Peyer's patch (tissue), 4 donors: ENCODE data around the gene SPAAR. TPM values are rescaled to one million over a fixed set of nuclear protein-coding genes. Genes with fewer than 3 reads are reported as not detected.

ENCODE experiments used
- DNase-seq, 3 donors: peaks; one replicate each; pipeline ENCODE4 v3.0.0-alpha.2; 2017 to 2019
- H3K27ac ChIP-seq, 4 donors: fragments of 200-600 bp; sonication (generic); one replicate each; pipeline ENCODE4 v1.5.1; 2016 to 2019
- H3K27me3 ChIP-seq, 2 donors: fragments of 200-600 bp; sonication (generic); one replicate each; pipeline ENCODE4 v1.5.1; 2019
- H3K36me3 ChIP-seq, 3 donors: fragments of 200-600 bp; sonication (generic); one replicate each; pipeline ENCODE4 v1.5.1; 2016 to 2019
- H3K4me1 ChIP-seq, 4 donors: fragments of 200-600 bp; sonication (generic); one replicate each; pipeline ENCODE4 v1.5.1; 2016 to 2019
- H3K4me3 ChIP-seq, 4 donors: fragments of 200-600 bp; sonication (generic); 1 replicate in 3 of 4; 2 replicates in 1 of 4; pipeline ENCODE4 v1.5.1; 2016 to 2019; ENCODE audit warnings: mild to moderate bottlenecking in 1 of 4
- H3K9me3 ChIP-seq, 4 donors: fragments of 200-600 bp; sonication (generic); one replicate each; pipeline ENCODE4 v1.5.1; 2016 to 2019; ENCODE audit warnings: mild to moderate bottlenecking in 1 of 4
- CTCF ChIP-seq, 6 experiments: fragments of 450-650 bp in 4 of 6; fragments of 200-600 bp in 2 of 6; sonication (generic) in 1 of 6; IDR thresholded peaks; one replicate each; pipeline ENCODE4 v1.5.1; 2017 to 2019; ENCODE audit warnings: antibody characterized with exemption in 6 of 6, mild to moderate bottlenecking in 3 of 6, moderate library complexity in 1 of 6
- POLR2A ChIP-seq, 2 donors: fragments of 450-650 bp; IDR thresholded peaks; one replicate each; pipeline ENCODE4 v1.5.1; 2017; ENCODE audit warnings: antibody characterized with exemption in 2 of 2, mild to moderate bottlenecking in 2 of 2, moderate library complexity in 2 of 2
- total RNA-seq, 4 donors: library from RNA; depleted of rRNA; stranded (reverse); fragments of >200 nt; gene quantifications; one replicate each; pipeline ENCODE4 v1.1.0, GENCODE V29; 2016

Gene SPAAR
- total RNA-seq, 4 donors from 2014 or later = 0.88 to 17.3 TPM; not detected in 2

- Histone ChIP-seq H3K9me3 (no peaks in the 10 kb centered on the region), H3K27me3 (no peaks in the 10 kb centered on the region), H3K4me3 (no peak overlapping the region), H3K36me3 (no peaks in the 10 kb centered on the region), H3K27ac (peak overlapping the region in 3 of 4 donors; percentile 40 to 81 (median 58)), H3K4me1 (peaks cover 0 to 72% (median 4%) of the 10 kb centered on the region in 4 donors)
- TF ChIP-seq CTCF (IDR thresholded peaks at IDR 0.05) (no peak), POLR2A (IDR thresholded peaks at IDR 0.05) (no peak)
- no peak for DNase-seq
Measured at GRCh38 chr9:35918780-35919179, 9.5 kb downstream of the SPAAR start.

DNA sequence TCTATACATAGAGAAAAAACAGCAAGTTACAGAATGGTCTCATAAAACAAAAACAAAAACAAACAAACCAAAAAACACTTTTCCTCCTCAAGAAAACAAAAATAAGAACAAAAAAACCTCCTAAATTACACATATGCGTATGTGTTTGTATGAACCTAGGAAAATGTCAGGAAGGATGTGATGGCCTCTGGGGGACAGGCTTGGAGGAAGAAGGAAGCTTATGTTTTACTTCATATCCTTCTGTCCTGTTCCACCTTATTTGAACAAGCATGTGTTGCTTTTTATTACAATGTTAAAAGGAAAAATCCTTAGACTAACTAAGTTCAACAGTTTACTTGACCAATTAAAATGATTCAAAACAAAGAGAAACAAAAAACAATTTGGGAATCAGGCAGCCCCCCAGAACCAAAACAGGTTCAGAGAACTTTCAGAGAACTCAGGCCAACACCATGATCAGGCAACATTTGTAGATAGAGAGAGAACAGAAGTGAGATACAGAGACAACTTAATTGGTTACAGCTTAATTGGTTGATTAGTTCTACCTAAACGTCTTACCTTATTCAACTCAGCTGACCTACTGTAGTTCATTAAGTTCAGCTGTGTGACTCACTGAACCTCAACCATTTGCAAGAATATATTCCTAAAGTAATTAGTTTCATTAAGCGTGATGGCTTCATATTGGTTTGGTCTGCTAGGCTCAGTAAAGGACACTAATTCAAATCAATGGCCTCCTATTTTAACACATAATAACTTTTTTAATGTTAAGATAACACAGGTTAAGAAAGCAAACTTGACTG, 10.1 kb downstream of the SPAAR start:
- no peaks in the 10 kb centered on the region for H3K9me3 ChIP-seq
- peak overlapping the region in 3 of 4 donors; percentile 40 to 81 (median 58) for H3K27ac ChIP-seq
- peaks cover 0 to 75% (median 4%) of the 10 kb centered on the region in 4 donors for H3K4me1 ChIP-seq
- no peaks in the 10 kb centered on the region for H3K36me3 ChIP-seq
- no peak overlapping the region for H3K4me3 ChIP-seq
- DNase-seq = no peak
- no peak for TF ChIP-seq POLR2A (IDR thresholded peaks at IDR 0.05)
- TF ChIP-seq CTCF (IDR thresholded peaks at IDR 0.05) = no peak
- H3K27me3 ChIP-seq = no peaks in the 10 kb centered on the region

DNA sequence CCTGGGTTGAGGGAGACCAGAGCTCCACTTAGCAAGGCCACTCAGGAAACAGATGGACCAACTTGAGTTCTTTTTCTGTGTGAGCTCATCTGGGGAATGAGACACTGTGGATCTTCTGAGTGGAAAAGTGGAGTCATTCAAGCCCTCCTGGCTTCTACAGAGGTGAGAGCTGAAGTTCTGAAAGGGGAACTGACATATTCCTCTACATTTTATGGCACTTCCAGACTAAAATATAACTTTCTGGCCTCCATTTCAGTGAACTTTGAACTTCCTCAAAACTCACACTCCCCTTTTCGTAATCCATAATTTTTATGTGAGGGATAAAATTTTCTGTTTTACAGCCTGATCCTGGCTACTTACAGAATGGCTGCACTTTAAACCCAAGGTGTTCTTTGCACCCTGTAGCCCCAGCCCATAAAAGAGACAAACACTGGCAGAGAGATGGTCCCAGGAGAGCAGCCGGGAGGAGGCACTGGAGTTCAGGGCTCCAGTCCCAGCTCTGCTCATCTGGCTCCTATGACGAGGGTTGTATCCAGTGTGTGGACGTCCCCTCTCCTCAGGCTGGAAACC, 10.8 kb downstream of the SPAAR start:
- peak in 2 of 3 donors; percentile 77 to 80 for DNase-seq
- Histone ChIP-seq H3K4me1 (peaks cover 0 to 68% (median 4%) of the 10 kb centered on the region in 4 donors), H3K36me3 (no peaks in the 10 kb centered on the region), H3K27me3 (no peaks in the 10 kb centered on the region), H3K27ac (peak overlapping the region in 3 of 4 donors; percentile 48 to 81 (median 58)), H3K9me3 (no peaks in the 10 kb centered on the region), H3K4me3 (no peak overlapping the region)
- no peak for TF ChIP-seq POLR2A (IDR thresholded peaks at IDR 0.05)
- peak in 3 of 6 experiments; percentile 44 to 70 (median 52) for TF ChIP-seq CTCF (IDR thresholded peaks at IDR 0.05)

DNA sequence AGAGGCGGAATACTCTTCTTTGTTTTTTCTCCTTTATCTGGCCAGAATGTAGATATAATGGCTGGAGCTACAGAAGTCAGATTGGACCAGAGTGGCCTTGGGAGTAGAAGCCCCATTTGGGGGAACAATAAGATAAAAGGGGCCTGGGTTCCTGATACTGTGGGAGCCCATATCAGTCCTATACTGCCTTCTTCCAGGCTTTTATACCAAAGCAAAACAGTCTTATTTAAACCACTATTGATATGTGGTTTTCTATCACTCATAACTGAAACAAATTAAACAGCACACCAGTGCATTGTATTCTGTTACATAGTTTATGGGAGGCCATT, 14.3 kb downstream of the SPAAR start:
- no peak for DNase-seq
- TF ChIP-seq POLR2A (IDR thresholded peaks at IDR 0.05) (no peak), CTCF (IDR thresholded peaks at IDR 0.05) (no peak)
- H3K27me3 ChIP-seq = no peaks in the 10 kb centered on the region
- H3K4me3 ChIP-seq = no peak overlapping the region
- H3K9me3 ChIP-seq = no peaks in the 10 kb centered on the region
- peaks cover 0 to 38% (median 3%) of the 10 kb centered on the region in 4 donors for H3K4me1 ChIP-seq
- peak overlapping the region in 2 of 4 donors; percentile 23 to 37 for H3K27ac ChIP-seq
- no peaks in the 10 kb centered on the region for H3K36me3 ChIP-seq

- no peaks in the 10 kb centered on the region for H3K36me3 ChIP-seq
- no peak for DNase-seq
- H3K4me3 ChIP-seq = no peak overlapping the region
- TF ChIP-seq POLR2A (IDR thresholded peaks at IDR 0.05) (no peak), CTCF (IDR thresholded peaks at IDR 0.05) (no peak)
- no peaks in the 10 kb centered on the region for H3K27me3 ChIP-seq
- H3K9me3 ChIP-seq = no peaks in the 10 kb centered on the region
- H3K4me1 ChIP-seq = peaks cover 0 to 32% (median under 1%) of the 10 kb centered on the region in 4 donors
- H3K27ac ChIP-seq = peak overlapping the region in 2 of 4 donors; percentile 23 to 37
Measured at GRCh38 chr9:35923927-35924763, 14.9 kb downstream of the SPAAR start.
